SKM-1 (cell line): Measurements from ENCODE around the gene HUNK.

ENCODE experiments used
- DNase-seq: peaks from one replicate; lab custom pipeline; 2025; ENCODE audit not compliant: unreplicated experiment; lab: John Stamatoyannopoulos, UW

Gene HUNK

GRCh38 chr21:31948676-31949075 lies 75.9 kb downstream of the HUNK start:
- no peak for DNase-seq

- DNase-seq: no peak
These were observed 80.0 kb downstream of the HUNK start for GRCh38 chr21:31952828-31953227.

DNA sequence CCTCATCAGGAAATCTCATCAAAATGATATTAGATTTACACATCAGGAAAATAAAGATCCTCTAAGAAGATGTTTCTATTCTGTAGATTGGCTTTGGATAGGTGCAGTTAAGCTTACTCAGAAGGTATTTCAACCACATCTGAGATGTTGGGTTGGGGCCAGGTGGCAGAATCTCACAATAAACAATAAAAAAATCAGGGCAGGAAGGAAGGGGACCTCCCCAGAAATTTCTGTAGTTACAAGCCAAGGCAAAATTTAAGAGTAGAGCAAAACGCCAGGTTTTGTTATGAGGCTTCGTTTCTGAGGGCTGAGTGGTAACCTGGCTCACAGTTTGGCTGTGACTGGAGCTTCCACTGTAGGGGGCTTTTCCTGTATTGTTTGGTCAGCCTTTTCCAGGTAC lies 84.8 kb downstream of the HUNK start:
- DNase-seq: no peak

DNA sequence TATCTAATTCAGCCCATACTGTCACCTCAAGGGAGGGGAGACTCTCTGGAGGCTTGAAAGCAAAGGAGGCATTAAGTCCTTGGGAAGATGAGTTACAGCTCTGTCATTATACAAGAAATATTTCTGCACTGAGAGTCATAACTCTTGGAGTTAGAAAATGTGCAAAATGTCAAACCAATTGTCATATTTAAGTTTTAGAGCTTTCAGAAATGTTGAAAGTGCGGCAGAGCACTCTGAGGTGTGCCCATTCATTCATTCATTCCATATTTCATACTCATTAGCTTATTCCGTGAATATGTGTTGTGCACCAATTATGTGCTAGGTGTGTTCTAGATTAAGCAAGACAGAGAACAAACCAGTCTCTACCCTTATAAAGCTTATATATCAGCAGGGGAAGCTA lies 87.1 kb downstream of the HUNK start:
- no peak for DNase-seq

DNA sequence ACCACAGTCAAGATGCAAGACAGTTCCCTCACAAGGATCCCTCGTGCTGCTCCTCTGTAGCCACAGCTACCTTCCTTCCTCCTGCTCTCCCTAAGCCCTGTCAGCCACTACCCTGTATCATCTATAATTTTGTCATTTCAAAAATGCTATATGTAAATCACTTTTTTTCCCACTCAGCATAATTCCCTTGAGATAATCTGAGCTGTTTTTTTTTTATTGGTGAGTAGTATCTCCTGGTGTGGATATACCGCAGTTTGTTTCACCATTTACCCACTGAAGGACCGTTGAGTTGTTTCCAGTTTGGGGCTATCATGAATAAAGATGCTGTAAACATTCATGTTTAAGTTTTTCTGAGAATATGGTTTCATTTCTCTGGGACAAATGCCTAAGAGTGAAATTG lies 88.2 kb downstream of the HUNK start:
- no peak for DNase-seq

DNA sequence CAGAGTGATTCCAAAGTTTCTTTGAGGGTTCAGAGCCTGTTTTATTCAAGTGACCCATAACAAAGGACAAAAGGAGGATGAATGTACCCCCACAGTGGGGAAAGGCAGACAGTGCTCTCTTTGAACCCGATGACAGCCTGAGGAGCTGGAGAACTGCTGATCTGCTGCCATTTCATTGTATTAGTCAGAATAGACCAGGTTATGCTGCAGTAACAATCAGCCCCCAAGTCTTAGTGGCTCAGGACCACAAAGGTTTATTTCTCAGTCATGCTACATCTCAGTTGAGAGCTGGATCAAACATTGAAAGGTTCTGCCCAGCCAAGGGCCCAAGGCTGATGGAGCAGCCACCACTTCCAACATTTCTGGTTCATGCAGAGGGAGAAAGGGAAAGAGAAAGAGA lies 88.9 kb downstream of the HUNK start:
- DNase-seq: no peak

- DNase-seq: no peak
These were observed 91.9 kb downstream of the HUNK start for GRCh38 chr21:31964692-31965091.

GRCh38 chr21:31967334-31967733 lies 94.5 kb downstream of the HUNK start:
- DNase-seq: no peak

GRCh38 chr21:31972622-31973021 lies 99.8 kb downstream of the HUNK start:
- no peak for DNase-seq

DNA sequence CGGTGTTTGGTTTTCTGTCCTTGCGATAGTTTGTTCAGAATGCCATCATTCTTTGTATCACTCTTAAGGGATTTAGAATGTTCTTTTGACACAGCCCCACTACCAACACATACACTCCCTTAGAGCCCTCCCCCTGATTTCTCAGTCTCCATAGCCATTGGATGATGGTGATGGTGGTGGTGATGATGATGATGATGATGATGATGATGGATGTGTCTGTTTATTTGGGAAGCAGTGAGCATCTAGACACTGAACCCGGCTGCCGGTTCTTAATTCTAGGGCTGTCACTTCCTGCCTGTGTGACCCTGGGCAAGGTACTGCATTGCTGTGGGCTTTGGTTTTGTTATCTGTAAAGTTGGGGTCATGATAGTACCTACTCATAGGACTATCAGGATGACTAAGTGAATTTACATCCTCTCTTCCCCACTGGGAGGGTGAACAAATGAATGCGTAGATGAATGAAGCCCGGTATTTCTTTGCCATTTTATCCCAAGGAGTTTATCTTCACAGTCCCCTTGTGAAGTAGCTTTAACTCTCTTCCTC lies 100.7 kb downstream of the HUNK start:
- DNase-seq: no peak

DNA sequence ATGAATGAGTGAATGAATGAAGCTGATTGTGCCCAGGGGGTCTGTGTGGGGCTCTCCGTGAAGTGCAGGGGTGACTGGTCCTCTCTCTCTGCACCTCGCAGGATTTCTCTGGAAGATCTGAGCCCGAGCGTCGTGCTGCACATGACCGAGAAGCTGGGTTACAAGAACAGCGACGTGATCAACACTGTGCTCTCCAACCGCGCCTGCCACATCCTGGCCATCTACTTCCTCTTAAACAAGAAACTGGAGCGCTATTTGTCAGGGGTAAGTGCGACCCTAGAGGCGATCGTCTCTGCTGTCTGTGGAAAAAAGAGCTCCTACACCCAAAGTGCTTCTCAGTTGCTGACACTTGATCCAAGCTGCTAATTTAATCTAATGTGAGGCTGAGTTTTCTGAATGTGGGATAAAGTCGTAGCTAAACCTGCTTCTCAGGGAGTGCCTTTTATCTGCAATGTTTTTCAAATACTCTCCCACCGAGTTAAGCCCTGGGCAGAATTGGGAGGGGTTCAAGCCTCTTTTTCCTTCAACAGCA lies 101.7 kb downstream of the HUNK start:
- no peak for DNase-seq

GRCh38 chr21:31975491-31975890 lies 102.7 kb downstream of the HUNK start:
- no peak for DNase-seq

DNA sequence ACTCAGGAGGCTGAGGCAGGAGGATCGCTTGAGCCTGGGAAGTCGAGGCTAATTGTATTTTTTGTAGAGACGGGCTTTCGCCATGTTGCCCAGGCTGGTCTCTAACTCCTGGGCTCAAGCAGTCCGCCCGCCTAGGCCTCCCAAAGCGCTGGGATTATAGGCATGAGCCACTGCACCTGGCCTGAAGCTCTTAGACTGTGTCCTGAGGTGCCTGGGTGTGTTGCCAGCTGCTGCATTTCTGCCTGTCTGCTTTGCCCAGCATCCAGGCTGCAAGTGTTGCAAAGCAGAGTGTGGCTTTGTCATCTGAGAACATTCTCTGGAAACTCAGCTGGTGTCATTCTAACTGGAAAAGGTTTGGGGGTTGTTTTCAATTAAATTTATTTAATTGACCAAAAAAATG lies 105.0 kb downstream of the HUNK start:
- DNase-seq: no peak

DNA sequence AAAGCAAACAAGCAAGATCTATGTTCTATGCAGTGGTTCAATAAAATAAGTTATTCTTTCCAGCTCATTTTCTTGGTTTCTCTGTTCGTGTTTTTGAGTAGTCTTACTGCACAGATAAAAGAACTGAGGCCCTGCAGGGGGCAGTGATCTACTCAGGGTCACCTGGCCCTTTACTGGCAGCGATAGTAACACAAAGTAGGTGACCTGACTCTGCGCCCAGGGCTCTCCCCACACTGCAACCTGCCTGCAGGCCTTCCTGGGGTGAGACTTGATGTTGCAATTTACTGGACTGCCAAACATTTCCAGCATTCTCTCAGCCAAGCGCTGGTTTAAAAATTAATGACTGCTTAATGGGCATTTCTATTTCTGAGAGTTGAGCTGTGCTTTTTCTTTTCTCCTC lies 110.3 kb downstream of the HUNK start:
- DNase-seq: no peak

DNA sequence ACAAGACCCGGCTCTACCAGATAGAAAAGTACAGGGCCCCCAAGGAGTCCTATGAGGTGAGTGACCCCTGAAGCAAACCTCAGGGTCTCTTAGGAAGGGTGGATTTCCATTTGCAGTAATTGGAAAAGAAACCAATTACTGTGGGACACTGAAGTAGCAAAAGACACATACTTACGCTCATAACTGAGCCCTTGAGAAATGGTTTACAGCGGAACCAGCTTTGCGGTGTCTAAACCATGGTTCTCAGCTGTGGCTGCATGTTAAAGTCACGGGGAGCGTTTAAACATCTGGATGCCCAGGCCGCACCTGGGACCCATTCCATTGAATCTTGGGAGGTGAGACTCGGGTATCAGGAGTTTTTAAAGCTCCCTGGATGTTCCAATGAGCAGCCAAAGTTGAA lies 110.7 kb downstream of the HUNK start:
- DNase-seq: no peak

DNA sequence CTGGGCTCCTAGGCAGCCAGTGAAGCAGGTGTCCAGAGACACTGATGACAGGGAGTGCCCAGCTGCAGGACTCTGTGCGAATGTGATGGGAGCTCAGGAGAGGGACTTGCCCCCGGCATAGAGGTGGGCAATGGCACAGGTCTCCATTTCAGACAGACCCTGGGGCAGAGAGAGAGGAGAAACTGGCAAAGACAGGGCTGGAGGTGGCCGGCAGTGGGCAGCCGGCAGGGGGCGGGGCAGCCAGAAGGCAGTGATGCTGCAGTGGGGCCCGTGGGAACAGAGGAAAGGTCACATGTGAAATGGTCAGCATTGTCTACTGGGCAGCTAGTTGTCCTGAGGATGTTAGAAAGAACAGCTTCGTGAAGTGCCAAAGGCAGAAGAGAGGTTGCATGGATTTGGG lies 112.6 kb downstream of the HUNK start:
- DNase-seq: no peak

DNA sequence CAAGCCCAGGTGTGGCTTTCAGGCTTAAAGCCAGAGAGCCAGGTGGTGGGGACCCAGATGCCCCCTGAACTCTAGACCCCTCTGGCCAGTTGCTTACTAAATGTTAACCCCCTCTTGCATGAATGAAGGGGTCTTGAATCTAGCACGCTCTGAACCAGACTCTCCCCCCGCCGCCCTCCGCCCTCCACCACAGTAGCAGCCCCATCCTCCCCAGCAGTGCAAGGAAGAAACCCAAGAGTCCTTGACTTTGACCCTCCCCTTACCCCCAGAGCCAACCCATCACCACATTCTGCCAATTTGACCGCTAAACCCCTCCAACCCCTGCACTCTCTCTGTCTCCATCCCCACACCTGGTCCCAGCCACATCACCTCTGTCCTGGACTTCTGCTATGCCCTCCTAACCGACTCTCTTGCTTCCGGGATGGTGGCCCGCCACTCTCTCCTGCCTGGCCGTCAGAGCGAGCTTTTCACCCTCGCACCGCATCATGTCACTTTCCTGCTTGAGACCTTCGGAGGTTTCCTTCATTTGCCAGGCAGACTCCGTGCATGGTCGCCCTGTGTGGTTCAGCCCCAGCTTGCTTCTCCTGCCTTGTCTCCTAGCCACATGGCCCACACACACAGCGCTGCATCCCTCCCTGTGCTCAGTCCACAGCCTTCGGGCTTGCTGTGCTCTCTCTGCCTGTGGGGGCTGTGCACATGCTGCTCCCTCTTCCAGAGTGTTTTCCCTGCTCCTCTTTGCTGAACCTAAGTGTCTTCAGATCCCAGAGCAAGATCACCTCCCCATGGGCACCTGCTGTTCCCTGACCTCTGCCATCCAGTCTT lies 113.4 kb downstream of the HUNK start:
- DNase-seq: no peak

DNA sequence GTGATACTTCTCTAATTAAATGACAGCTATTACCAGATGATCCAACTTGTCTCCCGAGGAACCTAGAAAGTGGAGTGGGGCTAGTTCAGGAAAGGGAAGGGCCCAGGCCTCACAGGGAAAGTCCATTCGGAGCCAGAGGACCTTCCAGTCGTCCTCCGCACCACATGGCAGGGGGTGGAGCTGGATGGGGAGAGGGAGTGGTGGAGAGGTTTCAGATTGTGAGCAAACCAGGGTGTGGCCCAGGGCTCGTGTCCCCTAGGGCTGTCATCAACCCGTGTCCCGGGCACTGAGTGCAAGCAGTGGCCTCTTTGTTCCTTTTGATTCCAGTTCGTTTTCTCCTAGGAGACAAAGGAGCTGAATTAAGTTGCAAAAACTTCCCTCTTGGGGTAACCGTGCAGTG lies 114.9 kb downstream of the HUNK start:
- DNase-seq: no peak

GRCh38 chr21:31988492-31989290 lies 115.9 kb downstream of the HUNK start:
- DNase-seq: no peak

DNA sequence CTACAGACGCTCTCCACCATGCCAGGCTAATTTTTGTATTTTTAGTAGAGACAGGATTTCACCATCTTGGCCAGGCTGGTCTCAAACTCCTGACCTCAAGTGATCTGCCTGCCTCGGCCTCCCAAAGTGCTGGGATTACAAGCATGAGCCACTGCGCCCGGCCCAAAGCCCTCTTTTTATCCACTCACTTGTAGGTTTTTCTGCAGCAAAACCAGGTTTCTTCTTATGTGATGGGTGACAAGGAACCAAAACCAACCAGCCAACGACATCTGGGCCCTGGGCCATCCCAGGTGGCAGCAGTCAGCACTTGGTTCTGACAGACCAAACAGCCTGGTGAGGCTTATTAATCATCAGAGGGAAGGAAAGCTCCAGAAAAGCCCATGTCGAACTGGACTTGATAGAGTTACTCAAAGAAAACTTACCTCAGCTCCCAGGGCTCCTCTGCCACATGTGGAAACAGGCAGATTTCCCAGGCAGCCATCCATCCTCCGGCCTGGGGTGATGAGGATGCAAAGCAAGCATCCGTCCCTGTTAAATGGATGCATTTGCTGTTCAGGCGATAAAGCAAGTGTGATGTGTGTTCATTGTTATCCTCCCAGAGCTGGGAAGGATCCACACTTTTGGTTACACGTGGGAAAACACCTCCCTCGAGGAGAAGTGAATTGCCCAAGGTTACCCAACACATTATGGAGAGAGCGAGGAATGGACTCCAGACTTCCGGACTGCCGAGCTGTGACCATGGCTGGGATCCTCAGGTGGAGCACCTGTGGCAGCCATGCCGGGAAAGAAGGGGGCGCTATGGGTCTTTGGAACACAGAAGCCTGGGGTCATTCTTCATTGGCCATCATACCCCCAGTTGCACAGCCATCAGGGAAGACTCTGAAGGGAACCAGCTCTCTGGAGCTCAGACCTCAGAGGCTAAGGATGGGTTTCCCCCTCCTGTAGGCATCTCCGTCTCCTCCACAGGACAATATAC lies 118.8 kb downstream of the HUNK start:
- no peak for DNase-seq

GRCh38 chr21:31992391-31992790 lies 119.6 kb downstream of the HUNK start:
- DNase-seq: no peak
